H9 (cell line): ENCODE measurements around the gene METTL21C. TPM values are rescaled to one million over a fixed set of nuclear protein-coding genes. Genes with fewer than 3 reads are reported as not detected.

Experiments
- DNase-seq: peaks from one replicate; pipeline ENCODE4 v3.0.0-alpha.2; 2017
- H2AFZ ChIP-seq: one replicate; pipeline ENCODE4 v1.6.1; 2013; ENCODE audit warnings: mild to moderate bottlenecking, low read length, control low read depth, moderate library complexity
- H2AK5ac ChIP-seq: 2 replicates; pipeline ENCODE4 v1.6.1; 2013; ENCODE audit warnings: low read length, control low read depth, mixed read lengths; ENCODE audit not compliant: insufficient read length
- H2BK120ac ChIP-seq: one replicate; pipeline ENCODE4 v1.6.1; 2013; ENCODE audit warnings: low read depth, mild to moderate bottlenecking, low read length, control low read depth, inconsistent platforms; ENCODE audit not compliant: poor library complexity, severe bottlenecking
- H2BK12ac ChIP-seq: 2 replicates; pipeline ENCODE4 v1.6.1; 2013; ENCODE audit warnings: low read length, control low read depth, mixed read lengths, low read depth; ENCODE audit not compliant: insufficient read length
- H2BK15ac ChIP-seq: 2 replicates; pipeline ENCODE4 v1.6.1; 2013; ENCODE audit warnings: low read depth, low read length, control low read depth
- H2BK20ac ChIP-seq: one replicate; pipeline ENCODE4 v1.6.1; 2013; ENCODE audit warnings: low read depth, mild to moderate bottlenecking, low read length, control low read depth, inconsistent platforms; ENCODE audit not compliant: poor library complexity, severe bottlenecking
- H2BK5ac ChIP-seq: 2 replicates; pipeline ENCODE4 v1.6.1; 2013; ENCODE audit warnings: low read length, control low read depth, mixed read lengths; ENCODE audit not compliant: insufficient read length
- H3K14ac ChIP-seq: 2 replicates; pipeline ENCODE4 v1.6.1; 2013; ENCODE audit warnings: low read length, control low read depth; ENCODE audit not compliant: insufficient read depth
- H3K18ac ChIP-seq: 2 replicates; pipeline ENCODE4 v1.6.1; 2013; ENCODE audit warnings: low read depth, mild to moderate bottlenecking, mixed read lengths, low read length, control low read depth; ENCODE audit not compliant: insufficient read length
- H3K23ac ChIP-seq: 2 replicates; pipeline ENCODE4 v1.6.1; 2013; ENCODE audit warnings: low read length, control low read depth, mixed read lengths, low read depth; ENCODE audit not compliant: insufficient read length
- H3K23me2 ChIP-seq: 2 replicates; pipeline ENCODE4 v1.6.1; 2013; ENCODE audit warnings: low read depth, mild to moderate bottlenecking, mixed read lengths, low read length, control low read depth; ENCODE audit not compliant: insufficient read length, poor library complexity, severe bottlenecking
- H3K27ac ChIP-seq: 2 replicates; pipeline ENCODE4 v1.5.1; 2013; ENCODE audit warnings: low read length, control low read depth, mixed read lengths, low read depth; ENCODE audit not compliant: insufficient read length
- H3K27me3 ChIP-seq: 2 replicates; pipeline ENCODE4 v1.6.1; 2013; ENCODE audit warnings: low read length, control low read depth, inconsistent platforms; ENCODE audit not compliant: insufficient read depth
- H3K4ac ChIP-seq: 2 replicates; pipeline ENCODE4 v1.6.1; 2013; ENCODE audit warnings: low read depth, mild to moderate bottlenecking, control low read depth, inconsistent platforms, low read length, moderate library complexity
- H3K4me1 ChIP-seq: 2 replicates; pipeline ENCODE4 v1.6.1; 2013; ENCODE audit warnings: low read length, control low read depth, inconsistent platforms; ENCODE audit not compliant: insufficient read depth
- H3K4me2 ChIP-seq: 2 replicates; pipeline ENCODE4 v1.6.1; 2013; ENCODE audit warnings: low read length, control low read depth, mixed read lengths; ENCODE audit not compliant: insufficient read length, insufficient read depth
- H3K56ac ChIP-seq: 2 replicates; pipeline ENCODE4 v1.6.1; 2013; ENCODE audit warnings: low read depth, mild to moderate bottlenecking, mixed read lengths, low read length, control low read depth; ENCODE audit not compliant: insufficient read length
- H3K79me1 ChIP-seq: 2 replicates; pipeline ENCODE4 v1.6.1; 2013; ENCODE audit warnings: low read depth, mild to moderate bottlenecking, moderate library complexity, low read length, control low read depth, inconsistent platforms; ENCODE audit not compliant: insufficient read depth, poor library complexity, severe bottlenecking
- H3K79me2 ChIP-seq: 2 replicates; pipeline ENCODE4 v1.6.1; 2013; ENCODE audit warnings: low read length, control low read depth, inconsistent platforms; ENCODE audit not compliant: insufficient read depth
- H3K9ac ChIP-seq: 2 replicates; pipeline ENCODE4 v1.6.1; 2013; ENCODE audit warnings: low read length, control low read depth, mixed read lengths; ENCODE audit not compliant: insufficient read length; ENCODE audit errors: extremely low read depth
- H3K9me3 ChIP-seq: one replicate; pipeline ENCODE4 v1.6.1; 2013; ENCODE audit warnings: low read depth, low read length, inconsistent platforms; ENCODE audit not compliant: control insufficient read depth
- H3T11ph ChIP-seq: one replicate; pipeline ENCODE4 v1.6.1; 2013; ENCODE audit warnings: mild to moderate bottlenecking, low read length, control low read depth, inconsistent platforms
- H4K20me1 ChIP-seq: one replicate; pipeline ENCODE4 v1.6.1; 2013; ENCODE audit not compliant: control insufficient read depth, insufficient read length, insufficient read depth
- H4K5ac ChIP-seq: 2 replicates; pipeline ENCODE4 v1.6.1; 2013; ENCODE audit warnings: low read depth, mild to moderate bottlenecking, mixed read lengths, low read length, control low read depth; ENCODE audit not compliant: insufficient read length
- H4K8ac ChIP-seq: replicated peaks from 2 replicates; pipeline ENCODE4 v1.6.1; 2013; ENCODE audit warnings: low read length, control low read depth, mixed read lengths, low read depth; ENCODE audit not compliant: insufficient read length
- H4K91ac ChIP-seq: 2 replicates; pipeline ENCODE4 v1.6.1; 2013; ENCODE audit warnings: low read depth, mild to moderate bottlenecking, moderate library complexity, mixed read lengths, low read length, control low read depth; ENCODE audit not compliant: insufficient read length
- H3K27ac Mint-ChIP-seq, 3 experiments: 2 replicates in 2 of 3; 3 replicates in 1 of 3; pipeline ENCODE4 v1.8.0; 2020 to 2021; ENCODE audit warnings: mixed read lengths in 3 of 3, mild to moderate bottlenecking in 1 of 3, moderate library complexity in 1 of 3
- H3K27me3 Mint-ChIP-seq: 2 replicates; pipeline ENCODE4 v1.8.0; 2021; ENCODE audit warnings: low read depth, mild to moderate bottlenecking, moderate library complexity, mixed read lengths
- H3K36me3 Mint-ChIP-seq, 3 experiments: 2 replicates in 2 of 3; 3 replicates in 1 of 3; pipeline ENCODE4 v1.8.0; 2020 to 2021; ENCODE audit warnings: low read depth in 3 of 3, mixed read lengths in 3 of 3; ENCODE audit not compliant: insufficient read depth in 1 of 3
- H3K4me1 Mint-ChIP-seq, 2 experiments: 2 replicates each; pipeline ENCODE4 v1.8.0; 2020; ENCODE audit warnings: mixed read lengths in 2 of 2
- H3K4me3 Mint-ChIP-seq, 2 experiments: 2 replicates in 1 of 2; 3 replicates in 1 of 2; pipeline ENCODE4 v1.8.0; 2020 to 2021; ENCODE audit warnings: mild to moderate bottlenecking in 2 of 2, mixed read lengths in 2 of 2, moderate library complexity in 1 of 2
- H3K9me3 Mint-ChIP-seq, 2 experiments: 2 replicates in 1 of 2; 3 replicates in 1 of 2; pipeline ENCODE4 v1.8.0; 2020; ENCODE audit warnings: mild to moderate bottlenecking in 2 of 2, mixed read lengths in 2 of 2, moderate library complexity in 1 of 2
- WGBS: extraction: QIAGEN DNeasy Blood & Tissue Kit; methylation state at CpG from one replicate; pipeline ENCODE4 v1.1.7; 2013; ENCODE audit warnings: missing lambda C conversion rate, low lambda C conversion rate, mixed read lengths; ENCODE audit not compliant: insufficient read length; ENCODE audit errors: extremely low coverage; 5-methylcytosine and 5-hydroxymethylcytosine counted together
- total RNA-seq: library from RNA; stranded (reverse); gene quantifications from 2 replicates; pipeline ENCODE4 v1.2.1, GENCODE V29; 2021
- TF ChIP-seq, protein P1 (sequence below): fragments of 200-600 bp; sonication (generic); conservative IDR thresholded peaks from 3 replicates; pipeline ENCODE4 v1.8.0; 2021; ENCODE audit warnings: antibody characterized with exemption, mild to moderate bottlenecking

Gene METTL21C
- total RNA-seq, 1 experiment from 2014 or later = not detected

DNA sequence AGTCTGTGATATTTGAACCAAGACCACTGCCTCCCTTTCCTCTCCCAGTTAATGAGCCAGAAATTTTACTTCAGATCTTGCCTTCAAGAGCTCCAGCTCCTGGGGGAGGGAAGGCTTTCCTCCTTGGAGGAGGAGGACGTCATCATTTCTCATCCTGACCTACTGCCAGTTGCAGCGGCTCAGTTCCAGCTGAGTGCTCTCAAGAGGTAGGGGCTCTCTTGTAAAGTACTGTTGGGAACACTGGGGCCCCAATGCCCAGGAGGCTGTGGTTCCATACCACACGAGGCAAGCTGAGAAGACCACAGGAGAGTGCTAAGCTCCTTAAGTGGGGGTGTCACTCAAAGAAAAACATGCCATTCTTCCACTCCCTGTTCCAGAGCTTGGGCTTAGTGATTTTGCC lies 36.2 kb downstream of the METTL21C start:
- Histone ChIP-seq H4K5ac (no peak overlapping the region), H3K4ac (no peak overlapping the region)

More for the DNA sequence above, 36.2 kb downstream of the METTL21C start:
- Histone ChIP-seq H4K8ac (no peak overlapping the region), H3K79me1 (no peaks in the 10 kb centered on the region), H3K4me2 (no peak overlapping the region), H2BK20ac (no peak overlapping the region), H3K9ac (no peak overlapping the region), H3K23ac (no peak overlapping the region), H2BK5ac (no peak overlapping the region), H2BK120ac (no peak overlapping the region), H2BK12ac (no peak overlapping the region), H4K91ac (no peak overlapping the region), H3K56ac (no peak overlapping the region), H4K20me1 (no peaks in the 10 kb centered on the region), H3K9me3 (no peaks in the 10 kb centered on the region), H3K14ac (no peak overlapping the region), H3K27ac (no peak overlapping the region), H2AFZ (no peak overlapping the region), H3K4me1 (no peaks in the 10 kb centered on the region), H2BK15ac (no peak overlapping the region), H3K23me2 (no peaks in the 10 kb centered on the region), H2AK5ac (no peak overlapping the region), H3K79me2 (no peaks in the 10 kb centered on the region), H3K27me3 (no peaks in the 10 kb centered on the region), H3T11ph (no peak overlapping the region), H3K18ac (no peak overlapping the region)
- no peaks in the 10 kb centered on the region for H3K9me3 Mint-ChIP-seq
- peaks cover 25 to 50% (median 43%) of the 10 kb centered on the region in 3 experiments for H3K36me3 Mint-ChIP-seq
- no peak for DNase-seq
- no peaks in the 10 kb centered on the region for H3K4me1 Mint-ChIP-seq
- H3K4me3 Mint-ChIP-seq = no peak overlapping the region
- TF ChIP-seq, protein P1, sequence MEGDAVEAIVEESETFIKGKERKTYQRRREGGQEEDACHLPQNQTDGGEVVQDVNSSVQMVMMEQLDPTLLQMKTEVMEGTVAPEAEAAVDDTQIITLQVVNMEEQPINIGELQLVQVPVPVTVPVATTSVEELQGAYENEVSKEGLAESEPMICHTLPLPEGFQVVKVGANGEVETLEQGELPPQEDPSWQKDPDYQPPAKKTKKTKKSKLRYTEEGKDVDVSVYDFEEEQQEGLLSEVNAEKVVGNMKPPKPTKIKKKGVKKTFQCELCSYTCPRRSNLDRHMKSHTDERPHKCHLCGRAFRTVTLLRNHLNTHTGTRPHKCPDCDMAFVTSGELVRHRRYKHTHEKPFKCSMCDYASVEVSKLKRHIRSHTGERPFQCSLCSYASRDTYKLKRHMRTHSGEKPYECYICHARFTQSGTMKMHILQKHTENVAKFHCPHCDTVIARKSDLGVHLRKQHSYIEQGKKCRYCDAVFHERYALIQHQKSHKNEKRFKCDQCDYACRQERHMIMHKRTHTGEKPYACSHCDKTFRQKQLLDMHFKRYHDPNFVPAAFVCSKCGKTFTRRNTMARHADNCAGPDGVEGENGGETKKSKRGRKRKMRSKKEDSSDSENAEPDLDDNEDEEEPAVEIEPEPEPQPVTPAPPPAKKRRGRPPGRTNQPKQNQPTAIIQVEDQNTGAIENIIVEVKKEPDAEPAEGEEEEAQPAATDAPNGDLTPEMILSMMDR = no peak
- no peaks in the 10 kb centered on the region for H3K27me3 Mint-ChIP-seq
- no CpG with 5 or more reads among the region's 3 CpGs for WGBS
- H3K27ac Mint-ChIP-seq = no peak overlapping the region; a peak in 1 of 7 replicates
